SK-N-SH treated with all-trans-retinoic acid at 6 μM for 48 hours (cell line): Measurements from ENCODE around the gene TRIM71.

ENCODE experiments used
- ATAC-seq: fragments of 200-7000 bp; cut with Tn5 transposase; 3 replicates; pipeline ENCODE4 v1.9.1; 2020; ENCODE audit warnings: mild to moderate bottlenecking, moderate library complexity
- ARNTL ChIP-seq: fragments of 450-650 bp; formaldehyde crosslinking; IDR thresholded peaks from 2 replicates; pipeline ENCODE4 v1.5.0; 2020; ENCODE audit warnings: low read depth, mild to moderate bottlenecking, moderate library complexity, borderline replicate concordance
- BACH2 ChIP-seq: fragments of 250-450 bp; sonication (Bioruptor Pico); IDR thresholded peaks from 2 replicates; pipeline ENCODE4 v1.9.0; 2021; ENCODE audit warnings: mild to moderate bottlenecking, borderline replicate concordance
- CREB5 ChIP-seq: fragments of 250-450 bp; sonication (Bioruptor Pico); IDR thresholded peaks from 2 replicates; pipeline ENCODE4 v1.5.1; 2020; ENCODE audit warnings: low read depth, mild to moderate bottlenecking, moderate library complexity
- ESRRG ChIP-seq: fragments of 250-450 bp; sonication (Bioruptor Pico); IDR thresholded peaks from 2 replicates; pipeline ENCODE4 v1.6.1; 2021; ENCODE audit warnings: mild to moderate bottlenecking
- GLIS3 ChIP-seq: fragments of 250-450 bp; sonication (Bioruptor Pico); IDR thresholded peaks from 2 replicates; pipeline ENCODE4 v1.5.0; 2020; ENCODE audit warnings: mild to moderate bottlenecking, moderate library complexity
- OSR1 ChIP-seq: fragments of 250-450 bp; sonication (Bioruptor Pico); IDR thresholded peaks from 2 replicates; pipeline ENCODE4 v1.8.0; 2022; ENCODE audit warnings: moderate library complexity, mild to moderate bottlenecking, inconsistent platforms
- PATZ1 ChIP-seq: fragments of 250-450 bp; sonication (Bioruptor Pico); IDR thresholded peaks from 2 replicates; pipeline ENCODE4 v1.8.0; 2020; ENCODE audit warnings: mild to moderate bottlenecking, moderate library complexity, borderline replicate concordance
- POU6F1 ChIP-seq: fragments of 250-450 bp; sonication (Bioruptor Pico); IDR thresholded peaks from 2 replicates; pipeline ENCODE4 v1.8.0; 2021; ENCODE audit warnings: low read depth, mild to moderate bottlenecking, moderate library complexity, borderline replicate concordance
- PPARA ChIP-seq: fragments of 250-450 bp; sonication (Bioruptor Pico); IDR thresholded peaks from 2 replicates; pipeline ENCODE4 v1.5.0; 2020; ENCODE audit warnings: mild to moderate bottlenecking, borderline replicate concordance
- RARB ChIP-seq: fragments of 250-450 bp; sonication (Bioruptor Pico); IDR thresholded peaks from 2 replicates; pipeline ENCODE4 v1.8.0; 2021; ENCODE audit warnings: mild to moderate bottlenecking, moderate library complexity
- SNAI2 ChIP-seq: fragments of 250-450 bp; sonication (Bioruptor Pico); IDR thresholded peaks from 2 replicates; pipeline ENCODE4 v1.5.0; 2020; ENCODE audit warnings: mild to moderate bottlenecking, moderate library complexity
- TCF4 ChIP-seq: fragments of 250-450 bp; sonication (Bioruptor Pico); IDR thresholded peaks from 2 replicates; pipeline ENCODE4 v1.8.0; 2021; ENCODE audit warnings: mild to moderate bottlenecking, moderate library complexity, borderline replicate concordance
- TOX ChIP-seq: fragments of 250-450 bp; sonication (Bioruptor Pico); IDR thresholded peaks from 2 replicates; pipeline ENCODE4 v1.8.0; 2021; ENCODE audit warnings: mild to moderate bottlenecking, moderate library complexity, borderline replicate concordance
- ZC3H10 ChIP-seq: fragments of 250-450 bp; sonication (Bioruptor Pico); IDR thresholded peaks from 2 replicates; pipeline ENCODE4 v1.5.1; 2021; ENCODE audit warnings: mild to moderate bottlenecking, moderate library complexity
- ZFP3 ChIP-seq: fragments of 250-450 bp; sonication (Bioruptor Pico); IDR thresholded peaks from 2 replicates; pipeline ENCODE4 v1.5.0; 2020; ENCODE audit warnings: mild to moderate bottlenecking, moderate library complexity
- ZFP30 ChIP-seq: fragments of 450-650 bp; formaldehyde crosslinking; IDR thresholded peaks from 2 replicates; pipeline ENCODE4 v1.5.0; 2022; ENCODE audit warnings: mild to moderate bottlenecking, moderate library complexity
- ZNF565 ChIP-seq: fragments of 450-650 bp; formaldehyde crosslinking; conservative IDR thresholded peaks from 2 replicates; pipeline ENCODE4 v1.5.0; 2020; ENCODE audit warnings: low read depth, mild to moderate bottlenecking, moderate library complexity
- ZNF8 ChIP-seq: fragments of 450-650 bp; formaldehyde crosslinking; IDR thresholded peaks from 2 replicates; pipeline ENCODE4 v1.5.0; 2020; ENCODE audit warnings: mild to moderate bottlenecking, moderate library complexity

TRIM71 gene

GRCh38 chr3:32903953-32904352 lies 86.2 kb downstream of the TRIM71 start:
- ATAC-seq: no peak
- no peak for TF ChIP-seq ZFP3 (CRISPR knock-in tag)
- TF ChIP-seq BACH2: no peak
- no peak for TF ChIP-seq SNAI2 (CRISPR knock-in tag)
- TF ChIP-seq TOX (CRISPR knock-in tag): no peak
- TF ChIP-seq POU6F1 (CRISPR knock-in tag): no peak

GRCh38 chr3:32909999-32910398 lies 92.2 kb downstream of the TRIM71 start:
- TF ChIP-seq SNAI2 (CRISPR knock-in tag) (no peak), ZC3H10 (CRISPR knock-in tag) (no peak), ZFP30 (CRISPR knock-in tag) (no peak), ESRRG (CRISPR knock-in tag) (no peak), PATZ1 (CRISPR knock-in tag) (no peak), ARNTL (no peak), TCF4 (CRISPR knock-in tag) (no peak), ZNF565 (CRISPR knock-in tag) (no peak), TOX (CRISPR knock-in tag) (no peak), ZNF8 (CRISPR knock-in tag) (no peak), ZFP3 (CRISPR knock-in tag) (no peak), OSR1 (CRISPR knock-in tag) (no peak), GLIS3 (CRISPR knock-in tag) (no peak), POU6F1 (CRISPR knock-in tag) (no peak), BACH2 (no peak)
- no peak for ATAC-seq

GRCh38 chr3:32910954-32911353 lies 93.2 kb downstream of the TRIM71 start:
- ATAC-seq: no peak

More at GRCh38 chr3:32910954-32911353, 93.2 kb downstream of the TRIM71 start:
- TF ChIP-seq CREB5 (CRISPR knock-in tag) (no peak), RARB (CRISPR knock-in tag) (no peak), PPARA (CRISPR knock-in tag) (no peak), PATZ1 (CRISPR knock-in tag) (no peak), TCF4 (CRISPR knock-in tag) (no peak), BACH2 (no peak), ZNF565 (CRISPR knock-in tag) (no peak), ARNTL (no peak), ZC3H10 (CRISPR knock-in tag) (no peak), TOX (CRISPR knock-in tag) (no peak)
